HepG2 (cell line): ENCODE measurements around the gene STK11. TPM values are rescaled to one million over a fixed set of nuclear protein-coding genes. Genes with fewer than 3 reads are reported as not detected.

ENCODE experiments used
- ATF7 ChIP-seq, 2 experiments: fragments of 450-650 bp in 1 of 2; sonication (generic) in 1 of 2; formaldehyde crosslinking in 1 of 2; IDR thresholded peaks; 2 replicates each; pipeline versions ENCODE4 v1.4.0 to v1.6.1; 2016 to 2020; ENCODE audit warnings: antibody characterized with exemption in 1 of 2, mild to moderate bottlenecking in 1 of 2, missing genetic modification reagents in 1 of 2
- DPF2 ChIP-seq: sonication (generic); formaldehyde crosslinking; IDR thresholded peaks from 2 replicates; pipeline ENCODE4 v1.4.0; 2020; ENCODE audit warnings: mild to moderate bottlenecking, low read depth, missing genetic modification reagents, borderline replicate concordance
- HOXA3 ChIP-seq: sonication (generic); formaldehyde crosslinking; IDR thresholded peaks from 2 replicates; pipeline ENCODE4 v1.5.0; 2020; ENCODE audit warnings: missing genetic modification reagents
- KLF12 ChIP-seq: sonication (generic); formaldehyde crosslinking; IDR thresholded peaks from 2 replicates; pipeline ENCODE4 v1.4.0; 2020; ENCODE audit warnings: missing genetic modification reagents, borderline replicate concordance
- MATR3 ChIP-seq: sonication (generic); formaldehyde crosslinking; IDR thresholded peaks from 2 replicates; pipeline ENCODE4 v1.4.0; 2020; ENCODE audit warnings: missing genetic modification reagents
- MIER3 ChIP-seq: IDR thresholded peaks from 2 replicates; pipeline ENCODE4 v1.6.1; 2016; ENCODE audit warnings: missing compliant biosample characterization, borderline replicate concordance
- NFE2L2 ChIP-seq: fragments of 150-350 bp; IDR thresholded peaks from 2 replicates; pipeline ENCODE4 v1.6.1; 2014; ENCODE audit warnings: low read length
- NR2C2 ChIP-seq: sonication (generic); formaldehyde crosslinking; IDR thresholded peaks from 2 replicates; pipeline ENCODE4 v1.4.0; 2020; ENCODE audit warnings: missing genetic modification reagents, mild to moderate bottlenecking, moderate library complexity, borderline replicate concordance
- PRMT3 ChIP-seq: sonication (generic); formaldehyde crosslinking; IDR thresholded peaks from 2 replicates; pipeline ENCODE4 v1.8.1; 2022; ENCODE audit warnings: low read depth, mild to moderate bottlenecking, moderate library complexity, missing genetic modification reagents, borderline replicate concordance
- RBFOX2 ChIP-seq: fragments of 200-400 bp; formaldehyde crosslinking; IDR thresholded peaks from 2 replicates; pipeline ENCODE4 v1.6.1; 2017; ENCODE audit warnings: low read depth, mild to moderate bottlenecking, low read length
- REPIN1 ChIP-seq: sonication (generic); formaldehyde crosslinking; IDR thresholded peaks from 2 replicates; pipeline ENCODE4 v1.8.0; 2022; ENCODE audit warnings: missing genetic modification reagents, low read depth, mild to moderate bottlenecking, borderline replicate concordance
- RORA ChIP-seq: sonication (generic); formaldehyde crosslinking; IDR thresholded peaks from 2 replicates; pipeline ENCODE4 v1.5.0; 2020; ENCODE audit warnings: mild to moderate bottlenecking, missing genetic modification reagents, moderate library complexity
- SMARCE1 ChIP-seq: fragments of 450-650 bp; IDR thresholded peaks from 2 replicates; pipeline ENCODE4 v1.6.1; 2017; ENCODE audit warnings: borderline replicate concordance
- SOX13 ChIP-seq, 3 experiments: fragments of 450-650 bp in 1 of 3; sonication (generic) in 1 of 3; formaldehyde crosslinking in 1 of 3; IDR thresholded peaks in 2 of 3; conservative IDR thresholded peaks in 1 of 3; 2 replicates each; pipeline versions ENCODE4 v1.5.0 to v1.6.1; 2016 to 2020; ENCODE audit warnings: antibody characterized with exemption in 1 of 3, mild to moderate bottlenecking in 1 of 3, missing compliant biosample characterization in 1 of 3, missing genetic modification reagents in 1 of 3, moderate library complexity in 1 of 3
- ZMYM4 ChIP-seq: sonication (generic); formaldehyde crosslinking; IDR thresholded peaks from 2 replicates; pipeline ENCODE4 v1.8.1; 2023; ENCODE audit warnings: mild to moderate bottlenecking, missing genetic modification reagents
- ZNF101 ChIP-seq: sonication (generic); formaldehyde crosslinking; IDR thresholded peaks from 2 replicates; pipeline ENCODE4 v1.4.0; 2020; ENCODE audit warnings: mild to moderate bottlenecking, low read depth, missing genetic modification reagents, borderline replicate concordance
- ZNF331 ChIP-seq: sonication (generic); formaldehyde crosslinking; IDR thresholded peaks from 2 replicates; pipeline ENCODE4 v1.4.0; 2020; ENCODE audit warnings: missing genetic modification reagents
- ZNF350 ChIP-seq: sonication (generic); formaldehyde crosslinking; IDR thresholded peaks from 2 replicates; pipeline ENCODE4 v1.4.0; 2020; ENCODE audit warnings: mild to moderate bottlenecking, low read depth, missing genetic modification reagents, borderline replicate concordance
- ZNF543 ChIP-seq: sonication (generic); formaldehyde crosslinking; IDR thresholded peaks from 2 replicates; pipeline ENCODE4 v1.4.0; 2020; ENCODE audit warnings: mild to moderate bottlenecking, missing genetic modification reagents
- ZNF563 ChIP-seq: sonication (generic); formaldehyde crosslinking; IDR thresholded peaks from 2 replicates; pipeline ENCODE4 v1.8.0; 2022; ENCODE audit warnings: mild to moderate bottlenecking, moderate library complexity, missing genetic modification reagents
- polyA plus RNA-seq, 8 experiments: library from polyadenylated mRNA; depleted of rRNA in 3 of 8; stranded (reverse) in 7 of 8; unstranded in 1 of 8; fragments of >200 nt; fragmentation: Illumina TruSeq in 4 of 8; extraction: Trizol in 4 of 8; gene quantifications; 2 replicates each; pipeline versions ENCODE4 v1.2.1 to v1.2.3, GENCODE V29; 2011 to 2016; ENCODE audit warnings: low read depth in 4 of 8, missing spikeins in 1 of 8, mixed read lengths in 1 of 8; ENCODE audit not compliant: insufficient read depth in 1 of 8
- total RNA-seq, 5 experiments: library from RNA; depleted of rRNA; stranded (reverse); fragments of >200 nt; fragmentation: Illumina TruSeq; extraction: Trizol; gene quantifications; 2 replicates each; pipeline ENCODE4 v1.2.3, GENCODE V29; 2016; ENCODE audit warnings: low read depth in 1 of 5
- TF ChIP-seq, protein P1 (sequence below): sonication (generic); formaldehyde crosslinking; conservative IDR thresholded peaks from 2 replicates; pipeline ENCODE4 v1.4.0; 2020; ENCODE audit warnings: missing genetic modification reagents
- TF ChIP-seq, protein P2 (sequence below): sonication (generic); formaldehyde crosslinking; IDR thresholded peaks from 2 replicates; pipeline ENCODE4 v1.5.1; 2020; ENCODE audit warnings: missing genetic modification reagents, mild to moderate bottlenecking, borderline replicate concordance
- TF ChIP-seq, protein P3 (sequence below): sonication (generic); formaldehyde crosslinking; IDR thresholded peaks from 2 replicates; pipeline ENCODE4 v1.5.1; 2020; ENCODE audit warnings: missing genetic modification reagents, mild to moderate bottlenecking, borderline replicate concordance

Gene STK11
- total and polyA plus RNA-seq, 2 of the 13 experiments (the other 11 are each of a cell fraction or from before 2014, with no cell fraction given): 27.5 to 43.6 TPM

DNA sequence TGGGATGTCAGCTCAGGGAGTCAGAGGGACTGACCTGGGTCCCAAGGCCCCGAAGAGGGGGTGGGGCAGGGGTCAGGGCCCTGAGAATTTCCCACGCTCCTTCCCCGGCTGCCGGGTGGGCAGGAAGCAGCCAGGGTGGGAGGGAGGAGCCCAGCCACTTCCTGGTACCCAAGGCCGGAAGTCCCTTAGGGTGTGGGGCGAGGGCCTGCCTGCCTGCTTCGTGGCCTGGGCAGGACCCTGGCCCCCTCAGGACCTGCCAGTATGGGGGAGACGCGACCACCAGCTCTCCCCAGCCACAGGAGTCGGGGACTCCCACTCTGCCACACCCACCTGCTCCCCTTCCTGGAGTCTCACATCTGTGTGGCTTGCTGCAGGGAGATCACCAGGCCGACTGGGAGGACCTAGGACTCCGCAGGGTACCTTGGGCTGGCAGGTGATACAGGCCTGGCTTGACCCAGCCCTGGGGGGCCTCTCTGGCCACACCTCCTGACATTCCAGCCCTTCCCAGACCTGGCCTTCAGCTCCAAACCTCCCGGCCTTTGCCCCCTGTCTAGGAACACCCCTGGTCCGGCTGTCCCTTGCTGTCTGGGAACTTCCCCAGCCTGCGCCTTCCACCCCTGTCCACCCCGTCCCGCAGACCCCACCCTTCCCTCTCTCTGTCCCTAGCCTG, 53.8 kb downstream of the STK11 start (continued):
- TF ChIP-seq, protein P1, sequence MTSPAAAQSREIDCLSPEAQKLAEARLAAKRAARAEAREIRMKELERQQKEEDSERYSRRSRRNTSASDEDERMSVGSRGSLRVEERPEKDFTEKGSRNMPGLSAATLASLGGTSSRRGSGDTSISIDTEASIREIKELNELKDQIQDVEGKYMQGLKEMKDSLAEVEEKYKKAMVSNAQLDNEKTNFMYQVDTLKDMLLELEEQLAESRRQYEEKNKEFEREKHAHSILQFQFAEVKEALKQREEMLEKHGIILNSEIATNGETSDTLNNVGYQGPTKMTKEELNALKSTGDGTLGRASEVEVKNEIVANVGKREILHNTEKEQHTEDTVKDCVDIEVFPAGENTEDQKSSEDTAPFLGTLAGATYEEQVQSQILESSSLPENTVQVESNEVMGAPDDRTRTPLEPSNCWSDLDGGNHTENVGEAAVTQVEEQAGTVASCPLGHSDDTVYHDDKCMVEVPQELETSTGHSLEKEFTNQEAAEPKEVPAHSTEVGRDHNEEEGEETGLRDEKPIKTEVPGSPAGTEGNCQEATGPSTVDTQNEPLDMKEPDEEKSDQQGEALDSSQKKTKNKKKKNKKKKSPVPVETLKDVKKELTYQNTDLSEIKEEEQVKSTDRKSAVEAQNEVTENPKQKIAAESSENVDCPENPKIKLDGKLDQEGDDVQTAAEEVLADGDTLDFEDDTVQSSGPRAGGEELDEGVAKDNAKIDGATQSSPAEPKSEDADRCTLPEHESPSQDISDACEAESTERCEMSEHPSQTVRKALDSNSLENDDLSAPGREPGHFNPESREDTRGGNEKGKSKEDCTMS (CRISPR knock-in tag): no peak
- TF ChIP-seq REPIN1 (CRISPR knock-in tag): 0 out of 2 replicates have a peak, but pooled peaks have one; percentile 49
- no peak for TF ChIP-seq PRMT3 (CRISPR knock-in tag)
- TF ChIP-seq SMARCE1: no peak
- peak; percentile 33; the same call in 1 of the 2 replicates for TF ChIP-seq MIER3 (CRISPR knock-in tag)
- TF ChIP-seq NFE2L2: no peak
- peak; percentile 79 for TF ChIP-seq NR2C2
- peak; percentile 53; the same call in 1 of the 2 replicates for TF ChIP-seq ZNF543
- peak; percentile 65; the same call in 1 of the 2 replicates for TF ChIP-seq ZNF331 (CRISPR knock-in tag)
- peak; percentile 41; the same call in 1 of the 2 replicates for TF ChIP-seq ZNF350 (CRISPR knock-in tag)
- TF ChIP-seq, protein P2, sequence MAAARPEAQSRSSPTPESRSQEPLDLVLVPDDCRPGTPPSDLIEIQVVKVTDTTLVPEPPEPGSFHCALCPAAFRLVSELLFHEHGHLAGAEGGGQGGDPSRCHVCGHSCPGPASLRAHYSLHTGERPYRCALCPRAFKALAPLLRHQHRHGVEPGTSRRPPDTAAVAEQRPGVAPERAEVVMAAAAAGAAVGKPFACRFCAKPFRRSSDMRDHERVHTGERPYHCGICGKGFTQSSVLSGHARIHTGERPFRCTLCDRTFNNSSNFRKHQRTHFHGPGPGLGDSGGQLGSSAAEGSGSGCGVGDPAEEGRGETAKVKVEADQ: peak; percentile 83
- no peak; the same call in 1 of the 2 replicates for TF ChIP-seq ZMYM4
- TF ChIP-seq HOXA3 (CRISPR knock-in tag): peak; percentile 81
- TF ChIP-seq RBFOX2: peak; percentile 99
- TF ChIP-seq RORA: no peak
- TF ChIP-seq SOX13 (IDR thresholded peaks at IDR 0.05): 0 out of 2 replicates have a peak, but pooled peaks have one; percentile 20
- TF ChIP-seq SOX13 (CRISPR knock-in tag; conservative IDR thresholded peaks at IDR 0.05 in 1 of 2, IDR thresholded peaks at IDR 0.05 in 1 of 2): peak; percentile 52 to 99; a peak in 3 of 4 replicates
- TF ChIP-seq KLF12: peak; percentile 92
- no peak for TF ChIP-seq ATF7 (IDR thresholded peaks at IDR 0.05)
- TF ChIP-seq ATF7 (CRISPR knock-in tag; IDR thresholded peaks at IDR 0.05): peak; percentile 61; the same call in 1 of the 2 replicates
- TF ChIP-seq MATR3 (CRISPR knock-in tag): no peak
- TF ChIP-seq ZNF101 (CRISPR knock-in tag): no peak
- TF ChIP-seq DPF2 (CRISPR knock-in tag): no peak
- TF ChIP-seq ZNF563: no peak
- TF ChIP-seq, protein P3, sequence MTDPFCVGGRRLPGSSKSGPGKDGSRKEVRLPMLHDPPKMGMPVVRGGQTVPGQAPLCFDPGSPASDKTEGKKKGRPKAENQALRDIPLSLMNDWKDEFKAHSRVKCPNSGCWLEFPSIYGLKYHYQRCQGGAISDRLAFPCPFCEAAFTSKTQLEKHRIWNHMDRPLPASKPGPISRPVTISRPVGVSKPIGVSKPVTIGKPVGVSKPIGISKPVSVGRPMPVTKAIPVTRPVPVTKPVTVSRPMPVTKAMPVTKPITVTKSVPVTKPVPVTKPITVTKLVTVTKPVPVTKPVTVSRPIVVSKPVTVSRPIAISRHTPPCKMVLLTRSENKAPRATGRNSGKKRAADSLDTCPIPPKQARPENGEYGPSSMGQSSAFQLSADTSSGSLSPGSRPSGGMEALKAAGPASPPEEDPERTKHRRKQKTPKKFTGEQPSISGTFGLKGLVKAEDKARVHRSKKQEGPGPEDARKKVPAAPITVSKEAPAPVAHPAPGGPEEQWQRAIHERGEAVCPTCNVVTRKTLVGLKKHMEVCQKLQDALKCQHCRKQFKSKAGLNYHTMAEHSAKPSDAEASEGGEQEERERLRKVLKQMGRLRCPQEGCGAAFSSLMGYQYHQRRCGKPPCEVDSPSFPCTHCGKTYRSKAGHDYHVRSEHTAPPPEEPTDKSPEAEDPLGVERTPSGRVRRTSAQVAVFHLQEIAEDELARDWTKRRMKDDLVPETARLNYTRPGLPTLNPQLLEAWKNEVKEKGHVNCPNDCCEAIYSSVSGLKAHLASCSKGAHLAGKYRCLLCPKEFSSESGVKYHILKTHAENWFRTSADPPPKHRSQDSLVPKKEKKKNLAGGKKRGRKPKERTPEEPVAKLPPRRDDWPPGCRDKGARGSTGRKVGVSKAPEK (CRISPR knock-in tag): peak; percentile 73; the same call in 1 of the 2 replicates
